NCI-H1930 (cell line): Measurements from ENCODE around the gene ARPC2.
"Not testable (repeated sequence)": the region's sequence is repeated elsewhere in the genome, so short reads cannot be mapped to it uniquely, and the experiment has no call there.

Experiments
- DNase-seq, 2 experiments: peaks; one replicate each; lab custom pipeline; 2025; lab: John Stamatoyannopoulos, UW

Gene ARPC2

GRCh38 chr2:218270721-218271486 lies 53.9 kb downstream of the ARPC2 start:
- DNase-seq = no peak

DNA sequence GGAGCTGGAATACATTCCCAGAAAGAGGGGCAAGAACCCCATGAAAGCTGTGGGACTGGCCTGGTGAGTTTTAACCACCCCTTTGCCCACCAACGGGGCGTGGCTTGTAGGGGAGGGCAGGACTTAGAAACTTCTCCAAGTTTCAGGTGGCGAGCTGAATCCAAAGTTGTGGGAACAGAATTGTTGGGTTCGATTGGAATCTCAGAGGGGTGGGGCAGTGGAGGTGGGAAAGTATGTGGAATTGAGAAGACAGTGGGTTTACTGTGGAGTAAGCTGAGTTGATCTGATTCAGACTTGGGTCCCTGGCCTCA lies 54.5 kb downstream of the ARPC2 start:
- DNase-seq = no peak

DNA sequence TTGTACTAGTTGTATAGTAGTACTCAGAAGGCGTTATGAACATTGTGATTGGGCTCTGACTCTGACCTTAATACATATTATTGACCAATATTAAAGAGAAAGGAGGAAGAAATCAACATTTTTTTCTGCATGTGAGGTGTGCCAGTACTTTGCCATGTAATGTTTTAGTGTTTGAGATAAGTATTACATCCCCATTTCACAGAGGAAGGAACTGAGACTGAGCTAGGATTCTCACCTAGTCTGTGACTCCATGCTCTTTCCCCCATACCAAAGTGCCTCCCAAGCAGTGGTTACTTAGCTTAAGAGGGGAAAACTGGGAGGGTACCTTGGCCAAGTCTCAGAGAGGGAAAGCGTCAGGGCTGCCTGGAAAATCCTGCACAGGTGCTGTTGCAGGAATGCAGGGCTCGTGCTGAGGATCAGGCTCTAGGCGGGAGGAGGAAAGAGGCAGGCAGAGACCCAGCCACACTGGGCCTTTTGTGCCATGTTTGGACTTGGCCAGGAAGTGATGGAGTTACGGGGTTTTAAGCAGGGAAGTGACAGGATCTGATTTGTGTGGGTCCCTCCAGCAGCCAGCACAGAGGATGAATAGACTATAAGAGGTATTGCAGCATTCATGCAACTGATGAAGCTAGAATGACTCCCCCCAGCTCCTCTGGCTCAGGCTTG lies 55.0 kb downstream of the ARPC2 start:
- no peak for DNase-seq

GRCh38 chr2:218272531-218273212 lies 55.7 kb downstream of the ARPC2 start:
- DNase-seq = peak; percentile 49 to 55

- DNase-seq = not testable (repeated sequence)
These were observed 56.4 kb downstream of the ARPC2 start for GRCh38 chr2:218273214-218273907.

DNA sequence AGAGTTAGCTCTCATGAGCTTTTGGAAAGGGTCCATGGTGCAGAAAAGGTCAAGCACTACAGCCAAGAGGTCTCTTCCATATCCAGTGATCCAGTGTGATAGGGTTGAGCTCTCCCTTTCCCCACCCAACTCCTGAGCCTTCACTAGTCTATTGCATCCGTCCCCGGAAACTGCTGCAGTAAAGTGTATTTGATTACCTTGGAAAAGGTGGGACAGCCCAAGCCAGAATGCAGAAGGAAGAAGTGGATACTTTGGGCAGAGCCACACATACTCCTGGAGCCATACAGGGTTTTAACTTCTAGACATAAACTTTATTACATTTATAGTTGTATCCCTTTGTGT lies 56.9 kb downstream of the ARPC2 start:
- no peak for DNase-seq

DNA sequence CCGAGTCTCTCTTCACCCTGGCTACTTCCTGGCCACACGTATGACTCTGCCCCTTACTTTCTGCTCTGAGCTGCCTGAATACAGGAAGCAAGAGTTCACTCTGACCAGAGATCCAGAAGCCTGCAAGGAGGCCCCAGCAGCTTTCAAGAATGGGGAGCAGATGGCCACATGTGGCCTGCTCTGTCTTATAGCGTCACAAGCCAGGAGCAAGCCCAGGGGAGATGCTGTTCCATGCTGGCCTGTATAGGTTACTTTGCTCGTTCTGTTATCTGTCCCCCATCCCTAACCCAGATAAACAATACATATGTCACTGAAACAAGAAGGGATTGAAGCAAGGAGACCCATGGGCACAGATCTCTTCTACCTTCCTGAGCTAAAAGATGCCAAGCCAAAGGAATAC lies 57.6 kb downstream of the ARPC2 start:
- DNase-seq = no peak

DNA sequence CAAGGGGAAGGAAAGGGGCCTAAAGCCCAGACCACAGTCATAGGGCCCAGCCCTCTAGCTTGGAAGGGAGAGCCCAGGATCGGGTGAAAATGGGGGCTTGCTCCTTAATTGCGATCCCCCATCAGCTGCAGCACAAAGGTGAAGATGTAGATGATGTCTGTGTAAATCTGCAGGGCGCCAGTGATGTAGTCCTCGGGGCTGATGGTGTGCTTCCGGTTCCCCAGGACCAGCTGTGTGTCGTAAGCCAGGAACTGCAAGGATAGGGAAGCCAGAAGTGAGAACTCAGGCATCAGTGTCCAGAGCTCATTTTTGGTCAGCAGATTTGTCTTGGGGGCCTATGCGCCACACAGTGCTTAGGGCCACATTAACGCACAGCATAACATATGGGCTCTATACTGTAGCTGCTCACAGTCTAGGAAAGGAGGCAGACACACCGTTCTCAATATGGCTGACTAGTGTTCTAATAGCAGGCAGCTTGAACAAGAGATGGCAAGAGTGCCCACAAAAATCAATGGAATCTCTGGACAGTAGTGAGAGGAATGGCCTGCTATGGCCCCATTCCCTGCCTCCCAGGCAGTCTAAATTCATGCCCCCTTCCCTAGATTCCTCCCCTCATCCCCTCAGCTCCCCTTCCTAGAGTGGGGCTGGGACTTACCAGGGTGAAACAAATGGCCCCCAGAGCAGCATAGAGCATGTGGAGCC lies 58.5 kb downstream of the ARPC2 start:
- no peak for DNase-seq

- no peak for DNase-seq
These were observed 60.2 kb downstream of the ARPC2 start for GRCh38 chr2:218276986-218277755.

GRCh38 chr2:218277921-218278320 lies 60.9 kb downstream of the ARPC2 start:
- DNase-seq = no peak

DNA sequence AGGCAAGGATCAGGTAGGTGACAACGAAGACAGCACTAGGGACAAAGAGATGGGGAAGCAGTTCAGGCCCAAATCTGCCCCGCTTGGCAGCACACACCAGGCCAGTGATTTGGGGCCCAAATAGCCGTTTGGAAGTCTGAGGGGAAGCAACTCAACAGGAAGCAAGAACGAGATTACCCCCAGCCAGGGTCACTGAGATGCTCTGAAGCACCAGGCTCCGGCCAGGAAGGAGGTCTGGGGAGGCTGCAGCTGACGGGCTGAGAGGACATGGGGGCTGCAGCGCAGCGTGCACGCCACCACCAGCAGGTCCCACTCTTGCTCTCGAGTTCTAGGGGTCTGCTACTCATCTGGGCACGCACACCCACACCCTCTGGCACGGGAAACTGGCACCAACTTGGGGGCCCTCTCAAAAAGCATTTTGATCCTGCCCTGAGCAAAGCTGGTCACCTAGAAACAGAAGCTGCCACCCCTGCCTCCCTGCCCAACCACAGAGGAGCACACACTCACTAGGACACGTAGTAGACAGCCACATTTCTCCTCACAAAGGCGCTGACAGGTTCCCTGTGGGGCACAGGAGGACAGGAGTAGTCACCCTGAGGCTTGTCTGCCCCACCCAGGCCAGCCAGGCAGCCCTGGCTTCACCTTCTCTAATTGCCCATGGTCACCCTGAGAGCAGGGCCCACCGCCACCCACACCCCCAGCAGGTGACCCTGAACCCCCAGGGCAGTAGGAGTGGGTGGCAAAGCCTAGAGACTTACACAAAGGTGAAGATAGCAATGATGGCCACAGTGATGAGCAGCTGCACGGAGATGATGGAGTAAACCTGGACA lies 61.8 kb downstream of the ARPC2 start:
- DNase-seq = no peak

DNA sequence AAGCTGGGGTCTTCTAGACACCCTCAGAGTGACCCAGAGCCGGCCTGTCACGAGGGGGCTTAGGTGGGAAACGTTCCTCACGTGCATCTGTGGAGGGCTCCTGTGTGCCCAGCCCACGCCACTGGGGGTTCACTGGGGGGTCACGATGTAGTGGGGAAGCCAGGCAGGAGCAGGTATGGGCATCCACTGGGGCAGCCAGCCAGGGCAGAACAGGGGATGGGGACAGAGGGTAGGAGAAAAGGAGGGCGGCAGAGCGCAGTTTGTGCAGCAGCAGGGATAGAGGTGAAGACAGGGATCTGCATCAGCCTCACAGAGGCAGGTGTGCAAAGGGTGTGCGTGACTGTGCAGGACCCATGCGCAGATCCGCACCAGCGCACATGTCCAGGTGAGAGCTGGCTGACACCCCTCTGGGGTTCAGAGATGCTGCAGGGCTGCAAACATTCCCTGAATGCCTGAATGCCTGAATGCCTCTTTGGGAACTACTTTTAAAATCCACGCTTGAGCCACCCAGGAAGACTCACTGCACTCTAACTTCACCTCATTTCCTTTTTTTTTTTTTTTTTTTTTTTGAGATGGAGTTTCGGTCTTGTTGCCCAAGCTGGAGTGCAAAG lies 63.4 kb downstream of the ARPC2 start:
- DNase-seq = no peak

DNA sequence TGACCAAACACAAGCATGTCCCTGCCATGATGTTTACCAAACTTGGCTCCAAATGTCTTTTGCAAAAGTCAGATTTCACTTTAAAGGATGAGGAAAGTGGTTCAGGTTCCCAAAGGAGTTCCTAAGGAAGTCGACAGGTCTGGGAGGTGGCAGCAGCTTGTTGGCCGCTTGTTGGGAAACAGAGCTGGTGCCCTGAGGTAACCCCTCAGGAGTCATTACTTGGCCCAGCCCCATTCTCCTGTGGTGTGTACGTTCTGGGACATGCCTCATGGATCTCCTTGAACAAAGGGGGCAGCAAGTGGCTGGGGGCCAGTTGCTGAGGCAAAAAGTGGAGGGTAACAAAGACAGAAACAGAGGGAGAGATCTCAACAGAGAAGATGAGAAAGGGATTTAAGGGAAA lies 64.5 kb downstream of the ARPC2 start:
- no peak for DNase-seq

GRCh38 chr2:218282173-218282991 lies 65.4 kb downstream of the ARPC2 start:
- DNase-seq = no peak

GRCh38 chr2:218284106-218284811 lies 67.3 kb downstream of the ARPC2 start:
- no peak for DNase-seq

GRCh38 chr2:218285604-218286003 lies 68.6 kb downstream of the ARPC2 start:
- DNase-seq = no peak

- no peak for DNase-seq
These were observed 69.8 kb downstream of the ARPC2 start for GRCh38 chr2:218286570-218287459.
